Smooth muscle cell (in vitro differentiated cells): ENCODE measurements around the gene RNF223. TPM values are rescaled to one million over a fixed set of nuclear protein-coding genes. Genes with fewer than 3 reads are reported as not detected.
A peak's percentile ranks its signal among the peaks of the same experiment; 100 is the strongest.

ENCODE experiments used
- DNase-seq: peaks from one replicate; lab custom pipeline; 2025; ENCODE audit not compliant: unreplicated experiment; lab: John Stamatoyannopoulos, UW
- H2AFZ ChIP-seq: fragments of 200-600 bp; sonication (generic); 2 replicates; pipeline ENCODE4 v1.6.0; 2016; ENCODE audit warnings: antibody characterized with exemption, low read depth, mild to moderate bottlenecking
- H3F3A ChIP-seq: fragments of 200-600 bp; sonication (generic); 2 replicates; pipeline ENCODE4 v1.6.0; 2017; ENCODE audit warnings: antibody characterized with exemption, low read depth
- H3K27ac ChIP-seq: fragments of 200-600 bp; sonication (generic); 2 replicates; pipeline ENCODE4 v1.5.1; 2016; ENCODE audit warnings: low read depth, mild to moderate bottlenecking
- H3K27me3 ChIP-seq: fragments of 200-600 bp; sonication (generic); 2 replicates; pipeline ENCODE4 v1.6.1; 2016; ENCODE audit warnings: low read depth, mild to moderate bottlenecking
- H3K36me3 ChIP-seq: fragments of 200-600 bp; sonication (generic); 2 replicates; pipeline ENCODE4 v1.5.1; 2016; ENCODE audit warnings: low read depth
- H3K4me1 ChIP-seq: fragments of 200-600 bp; sonication (generic); 2 replicates; pipeline ENCODE4 v1.5.1; 2016; ENCODE audit warnings: low read depth
- H3K4me2 ChIP-seq: fragments of 200-600 bp; sonication (generic); 2 replicates; pipeline ENCODE4 v1.6.0; 2016; ENCODE audit warnings: mild to moderate bottlenecking
- H3K4me3 ChIP-seq: fragments of 200-600 bp; sonication (generic); 2 replicates; pipeline ENCODE4 v1.5.1; 2016; ENCODE audit warnings: mild to moderate bottlenecking
- H3K79me2 ChIP-seq: fragments of 200-600 bp; sonication (generic); 2 replicates; pipeline ENCODE4 v1.6.0; 2016; ENCODE audit warnings: low read depth, mild to moderate bottlenecking
- H3K9ac ChIP-seq: fragments of 200-600 bp; sonication (generic); 2 replicates; pipeline ENCODE4 v1.6.0; 2016; ENCODE audit warnings: low read depth
- H3K9me3 ChIP-seq: fragments of 200-600 bp; sonication (generic); replicated peaks from 2 replicates; pipeline ENCODE4 v1.5.1; 2016; ENCODE audit warnings: low read depth
- H4K20me1 ChIP-seq: fragments of 200-600 bp; sonication (generic); 2 replicates; pipeline ENCODE4 v1.6.0; 2016; ENCODE audit warnings: low read depth
- WGBS: methylation state at CpG from one replicate; pipeline ENCODE4 v1.1.7; 2016; ENCODE audit warnings: low lambda C conversion rate; 5-methylcytosine and 5-hydroxymethylcytosine counted together
- polyA plus RNA-seq: library from polyadenylated mRNA; unstranded; fragments of >200 nt; fragmentation: Nextera tagmentation; extraction: Ambion mirVana; gene quantifications from 2 replicates; pipeline ENCODE4 v1.2.1, GENCODE V29; 2016
- total RNA-seq: library from RNA; depleted of rRNA; stranded (reverse); fragments of >200 nt; gene quantifications from 2 replicates; pipeline ENCODE4 v1.2.3, GENCODE V29; 2014
- TF ChIP-seq, protein P1 (sequence below): fragments of 200-600 bp; sonication (generic); IDR thresholded peaks from 2 replicates; pipeline ENCODE4 v1.5.1; 2017; ENCODE audit warnings: borderline replicate concordance, mild to moderate bottlenecking, antibody characterized with exemption; ENCODE audit not compliant: insufficient read depth, poor library complexity, severe bottlenecking

Gene RNF223
- total and polyA plus RNA-seq, 2 experiments from 2014 or later: 1.6 to 4.3 TPM

DNA sequence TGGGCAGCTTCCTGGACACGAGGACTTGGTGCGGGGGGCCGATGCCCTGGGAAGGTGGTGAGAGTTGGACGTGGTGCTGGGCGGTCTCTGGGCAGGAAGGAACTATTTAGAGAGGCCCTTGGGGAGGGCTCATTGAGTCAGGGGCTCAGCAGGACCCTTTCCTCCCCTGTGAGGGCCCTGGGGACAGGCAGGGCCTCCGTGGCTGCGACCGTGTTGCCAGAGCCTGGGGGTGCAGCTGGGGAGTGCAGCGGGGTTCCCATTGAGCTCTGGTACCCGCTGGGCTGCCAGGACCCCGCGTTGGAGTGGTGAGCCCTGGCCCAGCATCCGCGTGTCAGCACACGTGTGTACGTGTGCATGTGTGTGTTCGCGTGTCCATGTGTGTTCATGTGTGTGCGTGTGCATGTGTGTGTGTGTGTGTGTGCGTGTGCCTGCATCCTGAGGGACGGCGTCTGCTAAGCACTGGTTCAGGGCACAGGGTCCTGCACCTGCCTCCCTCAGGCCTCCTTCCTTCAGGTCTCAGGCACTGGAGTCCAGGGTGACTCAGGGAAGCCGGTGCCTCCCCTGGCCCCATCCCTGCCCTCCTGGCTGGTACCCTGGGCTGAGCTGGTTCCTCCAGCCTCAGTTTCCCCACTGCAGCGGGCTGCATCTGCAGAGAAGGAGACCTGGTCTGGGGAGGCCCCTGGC, 10.7 kb downstream of the RNF223 start:
- peaks cover 14% of the 10 kb centered on the region for H3K27me3 ChIP-seq
- WGBS: 83% methylated on average over 21 of the region's 24 CpGs
- peaks cover 30% of the 10 kb centered on the region for H3K4me1 ChIP-seq
- H3K36me3 ChIP-seq: no peaks in the 10 kb centered on the region
- H3K27ac ChIP-seq: peak overlapping the region; percentile 79
- H3K4me2 ChIP-seq: peak overlapping the region; percentile 81
- H3K9me3 ChIP-seq: no peaks in the 10 kb centered on the region
- H3K4me3 ChIP-seq: peak overlapping the region; percentile 37
- H2AFZ ChIP-seq: no peak overlapping the region
- H4K20me1 ChIP-seq: no peaks in the 10 kb centered on the region
- no peak for DNase-seq
- TF ChIP-seq, protein P1, sequence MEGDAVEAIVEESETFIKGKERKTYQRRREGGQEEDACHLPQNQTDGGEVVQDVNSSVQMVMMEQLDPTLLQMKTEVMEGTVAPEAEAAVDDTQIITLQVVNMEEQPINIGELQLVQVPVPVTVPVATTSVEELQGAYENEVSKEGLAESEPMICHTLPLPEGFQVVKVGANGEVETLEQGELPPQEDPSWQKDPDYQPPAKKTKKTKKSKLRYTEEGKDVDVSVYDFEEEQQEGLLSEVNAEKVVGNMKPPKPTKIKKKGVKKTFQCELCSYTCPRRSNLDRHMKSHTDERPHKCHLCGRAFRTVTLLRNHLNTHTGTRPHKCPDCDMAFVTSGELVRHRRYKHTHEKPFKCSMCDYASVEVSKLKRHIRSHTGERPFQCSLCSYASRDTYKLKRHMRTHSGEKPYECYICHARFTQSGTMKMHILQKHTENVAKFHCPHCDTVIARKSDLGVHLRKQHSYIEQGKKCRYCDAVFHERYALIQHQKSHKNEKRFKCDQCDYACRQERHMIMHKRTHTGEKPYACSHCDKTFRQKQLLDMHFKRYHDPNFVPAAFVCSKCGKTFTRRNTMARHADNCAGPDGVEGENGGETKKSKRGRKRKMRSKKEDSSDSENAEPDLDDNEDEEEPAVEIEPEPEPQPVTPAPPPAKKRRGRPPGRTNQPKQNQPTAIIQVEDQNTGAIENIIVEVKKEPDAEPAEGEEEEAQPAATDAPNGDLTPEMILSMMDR: no peak
- H3K9ac ChIP-seq: peak overlapping the region; percentile 55
- H3K79me2 ChIP-seq: no peaks in the 10 kb centered on the region
- no peaks in the 10 kb centered on the region for H3F3A ChIP-seq

DNA sequence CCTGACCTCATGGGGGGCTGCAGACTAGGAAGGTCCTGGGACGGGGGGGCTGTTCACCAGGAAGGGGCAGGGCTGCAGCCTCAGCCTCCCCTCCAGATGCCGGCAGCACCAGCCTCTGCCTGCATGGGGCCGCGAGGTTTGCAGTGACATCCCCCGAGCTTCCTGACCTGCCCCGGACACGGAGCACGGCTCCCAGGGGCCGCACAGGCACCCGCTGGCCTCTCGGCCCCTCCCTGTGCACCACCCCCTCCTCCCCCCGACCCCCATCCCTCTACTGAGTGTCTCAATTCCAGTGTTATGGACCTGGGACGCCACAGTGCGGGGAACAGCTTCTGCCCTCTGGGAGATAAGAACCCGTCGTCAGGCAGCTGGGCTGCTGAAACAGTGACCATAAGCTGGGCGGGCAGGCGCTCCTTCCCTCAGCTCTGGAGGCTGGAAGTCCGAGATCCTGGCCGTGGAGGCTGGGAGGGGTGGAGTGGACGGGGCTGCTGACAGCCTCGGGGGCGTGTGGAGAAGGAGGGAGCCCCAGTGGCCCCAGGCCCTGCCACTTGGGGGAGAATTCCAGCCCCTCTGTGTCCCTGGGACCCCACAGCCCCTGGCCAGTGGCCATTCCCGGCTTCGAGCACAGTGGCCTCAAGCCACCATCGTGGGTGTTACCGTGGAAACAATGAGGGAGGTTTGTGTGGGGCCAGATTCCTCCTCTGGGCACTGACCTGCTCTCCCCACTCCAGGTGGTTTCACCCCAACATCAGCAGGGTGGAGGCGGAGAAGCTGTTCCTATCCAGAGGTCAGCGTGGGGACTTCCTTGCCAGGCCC, 11.6 kb downstream of the RNF223 start:
- WGBS: 46% methylated on average over 27 of the region's 29 CpGs
- Histone ChIP-seq H3K27ac (no peak overlapping the region), H2AFZ (no peak overlapping the region), H3K9me3 (no peaks in the 10 kb centered on the region), H3K4me1 (peaks cover 28% of the 10 kb centered on the region), H3K36me3 (no peaks in the 10 kb centered on the region), H3K79me2 (no peaks in the 10 kb centered on the region), H3K4me2 (peak overlapping the region; percentile 81), H3K27me3 (peaks cover 18% of the 10 kb centered on the region), H3K4me3 (no peak overlapping the region), H4K20me1 (no peaks in the 10 kb centered on the region), H3K9ac (peak overlapping the region; percentile 37), H3F3A (no peaks in the 10 kb centered on the region)
- no peak for DNase-seq
- TF ChIP-seq, protein P1: no peak

DNA sequence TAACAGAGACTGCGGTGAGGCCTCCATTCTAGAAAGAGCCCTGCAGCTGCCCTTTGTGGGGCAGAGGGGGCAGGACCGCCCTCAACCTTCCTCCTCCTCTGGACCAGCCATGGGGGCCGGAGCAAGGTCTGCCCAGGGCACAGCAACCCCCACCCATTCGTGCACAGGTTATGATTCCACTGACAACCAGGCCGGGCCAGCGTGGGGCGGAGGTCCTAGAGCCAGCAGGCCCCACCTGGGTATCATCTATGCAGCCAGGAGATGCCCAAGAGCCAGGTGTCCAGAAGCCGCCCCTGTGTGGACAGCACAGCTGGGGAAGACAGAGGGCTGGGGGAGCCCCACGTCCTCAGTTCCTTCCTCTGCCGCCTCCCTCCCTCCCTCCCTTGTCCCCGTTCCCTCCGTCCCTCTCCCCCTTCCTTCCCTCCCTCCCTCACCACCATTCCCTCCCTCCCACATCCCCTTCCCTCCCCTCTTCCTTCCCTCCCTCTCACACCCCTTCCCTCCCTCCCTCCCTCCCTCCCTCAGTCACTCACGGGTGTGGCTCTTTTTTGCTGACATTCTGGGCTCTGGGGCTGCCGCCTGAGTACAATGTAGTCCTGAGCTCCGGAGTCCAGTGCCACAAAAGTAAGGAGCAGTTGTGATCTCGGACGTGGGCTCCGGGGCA, 12.3 kb downstream of the RNF223 start:
- peaks cover 28% of the 10 kb centered on the region for H3K4me1 ChIP-seq
- peaks cover 18% of the 10 kb centered on the region for H3K27me3 ChIP-seq
- no peak overlapping the region for H3K4me3 ChIP-seq
- no peaks in the 10 kb centered on the region for H4K20me1 ChIP-seq
- no peak overlapping the region for H3K27ac ChIP-seq
- 89% methylated on average over 10 of the region's 18 CpGs for WGBS
- no peaks in the 10 kb centered on the region for H3K36me3 ChIP-seq
- TF ChIP-seq, protein P1: no peak
- DNase-seq: no peak
- H3K79me2 ChIP-seq: no peaks in the 10 kb centered on the region
- no peaks in the 10 kb centered on the region for H3K9me3 ChIP-seq
- no peak overlapping the region for H3K9ac ChIP-seq
- no peak overlapping the region for H2AFZ ChIP-seq
- H3F3A ChIP-seq: no peaks in the 10 kb centered on the region
- no peak overlapping the region for H3K4me2 ChIP-seq
